PC-9 (cell line): ENCODE data around the gene GRIP2.

Source experiments
- CTCF ChIP-seq: fragments of 200-600 bp; sonication (generic); conservative IDR thresholded peaks from 2 replicates; pipeline ENCODE4 v1.6.1; 2017; ENCODE audit warnings: mixed run types, antibody characterized with exemption, mild to moderate bottlenecking, moderate library complexity
- EZH2 ChIP-seq: fragments of 200-600 bp; sonication (generic); IDR thresholded peaks from 2 replicates; pipeline ENCODE4 v1.8.0; 2017; ENCODE audit warnings: antibody characterized with exemption, low read depth

DNA sequence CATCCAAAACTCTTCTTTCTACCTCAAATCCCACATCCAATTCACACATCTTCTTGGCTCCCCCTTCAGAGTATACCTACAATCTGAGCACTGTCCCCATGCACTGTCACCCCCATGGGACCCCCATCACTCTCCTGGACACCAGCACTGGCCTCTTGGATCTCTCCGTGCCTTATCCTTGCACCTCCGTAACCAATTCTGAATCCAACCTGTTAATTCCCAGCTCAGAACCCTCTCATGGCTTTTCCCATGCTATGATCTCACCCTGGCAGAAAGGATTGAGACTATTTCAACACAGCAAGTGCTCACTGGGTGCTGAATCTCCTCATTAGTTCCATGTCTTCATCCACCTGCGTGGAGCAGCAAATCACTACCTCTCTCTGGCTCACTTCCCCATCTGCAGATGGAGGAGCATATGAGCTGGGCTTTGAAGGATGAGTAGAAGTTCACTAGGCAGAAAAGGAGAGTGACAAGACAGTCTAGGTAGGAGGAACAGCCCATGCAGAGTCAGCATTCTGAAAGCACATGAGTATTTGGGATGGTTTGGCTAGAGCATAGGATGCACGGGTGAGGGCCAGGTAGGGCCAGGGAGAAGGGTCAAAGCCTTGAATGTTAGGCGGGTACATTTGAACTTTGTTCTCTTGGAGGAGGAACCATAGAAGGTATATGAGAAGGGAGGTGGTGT lies 89.1 kb downstream of the GRIP2 start:
- TF ChIP-seq CTCF (no peak), EZH2 (no peak)
